GM19099 (cell line): ENCODE data around the gene UQCRFS1.

Source experiments
- POLR2A ChIP-seq: IDR thresholded peaks from 3 replicates; pipeline ENCODE4 v1.6.1; 2011; ENCODE audit warnings: low read depth; ENCODE audit not compliant: insufficient read length; ENCODE audit errors: extremely low read depth

Gene UQCRFS1

GRCh38 chr19:29233591-29233990 is 20.6 kb upstream of the UQCRFS1 start:
- TF ChIP-seq POLR2A = no peak

GRCh38 chr19:29232315-29232852 is 19.4 kb upstream of the UQCRFS1 start:
- TF ChIP-seq POLR2A = no peak

- TF ChIP-seq POLR2A = no peak
Measured at GRCh38 chr19:29217616-29218015, 4.7 kb upstream of the UQCRFS1 start.

GRCh38 chr19:29216021-29216420 is 3.1 kb upstream of the UQCRFS1 start:
- no peak for TF ChIP-seq POLR2A

- no peak for TF ChIP-seq POLR2A
Measured at GRCh38 chr19:29215322-29215845, 2.4 kb upstream of the UQCRFS1 start.

- TF ChIP-seq POLR2A = no peak
Measured at GRCh38 chr19:29214411-29214810, 1.5 kb upstream of the UQCRFS1 start.

GRCh38 chr19:29212356-29212647 is 649 bp downstream of the UQCRFS1 start:
- no peak for TF ChIP-seq POLR2A

GRCh38 chr19:29211562-29212355 is 1.2 kb downstream of the UQCRFS1 start:
- TF ChIP-seq POLR2A = no peak

- no peak for TF ChIP-seq POLR2A
Measured at GRCh38 chr19:29206453-29206852, 6.5 kb downstream of the UQCRFS1 start.

- TF ChIP-seq POLR2A = no peak
Measured at GRCh38 chr19:29202281-29202680, 10.7 kb downstream of the UQCRFS1 start.

GRCh38 chr19:29201855-29202254 is 11.1 kb downstream of the UQCRFS1 start:
- no peak for TF ChIP-seq POLR2A

GRCh38 chr19:29194658-29195057 is 18.3 kb downstream of the UQCRFS1 start:
- TF ChIP-seq POLR2A = no peak

GRCh38 chr19:29193155-29193554 is 19.8 kb downstream of the UQCRFS1 start:
- no peak for TF ChIP-seq POLR2A

- TF ChIP-seq POLR2A = no peak
Measured at GRCh38 chr19:29191005-29191404, 21.9 kb downstream of the UQCRFS1 start.

GRCh38 chr19:29189033-29189360 is 24.0 kb downstream of the UQCRFS1 start:
- no peak for TF ChIP-seq POLR2A

- TF ChIP-seq POLR2A = no peak
Measured at GRCh38 chr19:29188289-29189032, 24.5 kb downstream of the UQCRFS1 start.
